Naive thymus-derived CD8-positive, alpha-beta T cell (primary cell): ENCODE measurements around the gene KRT5. TPM values are rescaled to one million over a fixed set of nuclear protein-coding genes. Genes with fewer than 3 reads are reported as not detected.

ENCODE experiments used
- ATAC-seq, 2 donors: fragments of 150-1000 bp; cut with Tn5 transposase in 1 of 2; sonication (Bioruptor Pico), chemical (Tn5 transposase) in 1 of 2; 1 replicate in 1 of 2; 2 replicates in 1 of 2; pipeline ENCODE4 v1.10.0; 2021; ENCODE audit warnings: mild to moderate bottlenecking in 2 of 2, moderate library complexity in 2 of 2
- POLR2A ChIA-PET: fragments of 350-600 bp; sonication (Branson Sonifier 250); formaldehyde crosslinking; loops from one replicate; lab custom pipeline; 2021; ENCODE audit warnings: antibody characterized with exemption; lab: Charles Lee
- DNase-seq, 10 donors: peaks; one replicate each; pipeline versions ENCODE4 v3.0.0 to v3.0.0-alpha.2; 2020 to 2022
- H3K27ac Mint-ChIP-seq, 10 donors: one replicate each; pipeline ENCODE4 v1.8.0; 2020 to 2022; ENCODE audit warnings: mild to moderate bottlenecking in 10 of 10, mixed read lengths in 10 of 10, moderate library complexity in 4 of 10, inconsistent platforms in 1 of 10
- H3K27me3 Mint-ChIP-seq, 5 donors: one replicate each; pipeline ENCODE4 v1.8.0; 2021 to 2022; ENCODE audit warnings: mixed read lengths in 5 of 5
- H3K36me3 Mint-ChIP-seq, 3 donors: one replicate each; pipeline ENCODE4 v1.8.0; 2020 to 2022; ENCODE audit warnings: mixed read lengths in 3 of 3, mild to moderate bottlenecking in 2 of 3, inconsistent platforms in 1 of 3
- H3K4me1 Mint-ChIP-seq, 4 donors: one replicate each; pipeline ENCODE4 v1.8.0; 2021 to 2022; ENCODE audit warnings: mixed read lengths in 4 of 4
- H3K4me3 Mint-ChIP-seq, 10 donors: one replicate each; pipeline ENCODE4 v1.8.0; 2020 to 2022; ENCODE audit warnings: mild to moderate bottlenecking in 10 of 10, mixed read lengths in 10 of 10, moderate library complexity in 6 of 10, inconsistent platforms in 1 of 10
- H3K9me3 Mint-ChIP-seq, 9 donors: one replicate each; pipeline ENCODE4 v1.8.0; 2020 to 2022; ENCODE audit warnings: mixed read lengths in 9 of 9, mild to moderate bottlenecking in 3 of 9, inconsistent platforms in 1 of 9, moderate library complexity in 1 of 9
- polyA plus RNA-seq, 3 donors: library from polyadenylated mRNA; unstranded; fragments of 300-500 nt; fragmentation: Illumina TruSeq; gene quantifications; one replicate each; pipeline ENCODE4 v1.2.3, GENCODE V29; 2021
- total RNA-seq, 8 experiments: library from RNA in 2 of 8; stranded (reverse) in 2 of 8; gene quantifications; one replicate each; pipeline ENCODE4 v1.2.3 and lab custom pipeline; 2021 to 2026

Gene KRT5
- total and polyA plus RNA-seq, 5 experiments from 2014 or later: not detected

GRCh38 chr12:52524898-52525591 is 4.9 kb upstream of the KRT5 start:
- POLR2A ChIA-PET: no interaction called here
- DNase-seq: peak in 1 of 10 donors; percentile 12
- H3K27ac Mint-ChIP-seq: peak overlapping the region in 2 of 10 donors; percentile 4 to 8
- H3K36me3 Mint-ChIP-seq: no peaks in the 10 kb centered on the region
- no peak for ATAC-seq
- peaks cover 0 to 11% (median 0%) of the 10 kb centered on the region in 5 donors for H3K27me3 Mint-ChIP-seq
- H3K9me3 Mint-ChIP-seq: no peaks in the 10 kb centered on the region
- H3K4me1 Mint-ChIP-seq: peaks cover 0 to 11% (median 1%) of the 10 kb centered on the region in 4 donors
- H3K4me3 Mint-ChIP-seq: no peak overlapping the region

- Mint-ChIP-seq H3K36me3 (no peaks in the 10 kb centered on the region), H3K9me3 (no peaks in the 10 kb centered on the region), H3K4me1 (peaks cover 0 to 11% (median 1%) of the 10 kb centered on the region in 4 donors), H3K27me3 (peaks cover 0 to 11% (median 1%) of the 10 kb centered on the region in 5 donors), H3K27ac (no peak overlapping the region), H3K4me3 (no peak overlapping the region)
- ATAC-seq: no peak
- peak in 1 of 10 donors; percentile 11 for DNase-seq
- POLR2A ChIA-PET: no interaction called here
Measured at GRCh38 chr12:52524241-52524897, 4.2 kb upstream of the KRT5 start.

- POLR2A ChIA-PET: no interaction called here
- Mint-ChIP-seq H3K27me3 (peaks cover 0 to 11% (median 1%) of the 10 kb centered on the region in 5 donors), H3K27ac (peak overlapping the region in 1 of 10 donors; percentile 3), H3K36me3 (no peaks in the 10 kb centered on the region), H3K4me3 (no peak overlapping the region), H3K4me1 (peaks cover 0 to 11% (median 1%) of the 10 kb centered on the region in 4 donors), H3K9me3 (no peaks in the 10 kb centered on the region)
- peak in 2 of 10 donors; percentile 4 to 5 for DNase-seq
- ATAC-seq: no peak
Measured at GRCh38 chr12:52523824-52524223, 3.6 kb upstream of the KRT5 start.

- H3K4me3 Mint-ChIP-seq: no peak overlapping the region
- ATAC-seq (no peak), DNase-seq (peak in 2 of 10 donors; percentile 11 to 49)
- peak overlapping the region in 1 of 10 donors; percentile 14 for H3K27ac Mint-ChIP-seq
- H3K9me3 Mint-ChIP-seq: no peaks in the 10 kb centered on the region
- peaks cover 0 to 11% (median 1%) of the 10 kb centered on the region in 4 donors for H3K4me1 Mint-ChIP-seq
- peaks cover 0 to 11% (median 1%) of the 10 kb centered on the region in 5 donors for H3K27me3 Mint-ChIP-seq
- POLR2A ChIA-PET: no interaction called here
- H3K36me3 Mint-ChIP-seq: no peaks in the 10 kb centered on the region
Measured at GRCh38 chr12:52522346-52523011, 2.3 kb upstream of the KRT5 start.

- peak overlapping the region in 1 of 10 donors; percentile 31 for H3K4me3 Mint-ChIP-seq
- peaks cover 0 to 11% (median 1%) of the 10 kb centered on the region in 5 donors for H3K27me3 Mint-ChIP-seq
- DNase-seq (peak in 2 of 10 donors; percentile 15 to 56), ATAC-seq (peak in 1 of 2 donors; percentile 25)
- no peaks in the 10 kb centered on the region for H3K9me3 Mint-ChIP-seq
- POLR2A ChIA-PET: no interaction called here
- no peaks in the 10 kb centered on the region for H3K36me3 Mint-ChIP-seq
- peaks cover 0 to 6% (median 0%) of the 10 kb centered on the region in 4 donors for H3K4me1 Mint-ChIP-seq
- H3K27ac Mint-ChIP-seq: peak overlapping the region in 1 of 10 donors; percentile 66
Measured at GRCh38 chr12:52521568-52522266, 1.5 kb upstream of the KRT5 start.

- Mint-ChIP-seq H3K27me3 (peaks cover 0 to 11% (median 1%) of the 10 kb centered on the region in 5 donors), H3K9me3 (no peaks in the 10 kb centered on the region), H3K27ac (peak overlapping the region in 1 of 10 donors; percentile 66), H3K36me3 (no peaks in the 10 kb centered on the region), H3K4me1 (peaks cover 0 to 3% (median 0%) of the 10 kb centered on the region in 4 donors), H3K4me3 (no peak overlapping the region)
- POLR2A ChIA-PET: no interaction called here
- ATAC-seq (no peak), DNase-seq (peak in 1 of 10 donors; percentile 4)
Measured at GRCh38 chr12:52521175-52521567, 977 bp upstream of the KRT5 start.

GRCh38 chr12:52519387-52519703 is 849 bp downstream of the KRT5 start:
- H3K27ac Mint-ChIP-seq: no peak overlapping the region
- POLR2A ChIA-PET: no interaction called here
- H3K4me1 Mint-ChIP-seq: no peaks in the 10 kb centered on the region
- no peak overlapping the region for H3K4me3 Mint-ChIP-seq
- H3K9me3 Mint-ChIP-seq: no peaks in the 10 kb centered on the region
- no peak for ATAC-seq
- DNase-seq: no peak
- H3K36me3 Mint-ChIP-seq: no peaks in the 10 kb centered on the region
- peaks cover 0 to 21% (median 5%) of the 10 kb centered on the region in 5 donors for H3K27me3 Mint-ChIP-seq

- no peak for ATAC-seq
- POLR2A ChIA-PET: no interaction called here
- peaks cover 0 to 21% (median 6%) of the 10 kb centered on the region in 5 donors for H3K27me3 Mint-ChIP-seq
- H3K27ac Mint-ChIP-seq: no peak overlapping the region
- DNase-seq: peak in 2 of 10 donors; percentile 8 to 10
- H3K4me1 Mint-ChIP-seq: no peaks in the 10 kb centered on the region
- H3K9me3 Mint-ChIP-seq: no peaks in the 10 kb centered on the region
- no peaks in the 10 kb centered on the region for H3K36me3 Mint-ChIP-seq
- no peak overlapping the region for H3K4me3 Mint-ChIP-seq
Measured at GRCh38 chr12:52518574-52519386, 1.4 kb downstream of the KRT5 start.

GRCh38 chr12:52517888-52518287 is 2.3 kb downstream of the KRT5 start:
- no peaks in the 10 kb centered on the region for H3K9me3 Mint-ChIP-seq
- DNase-seq: peak in 1 of 10 donors; percentile 11
- H3K4me1 Mint-ChIP-seq: no peaks in the 10 kb centered on the region
- no peak overlapping the region for H3K27ac Mint-ChIP-seq
- H3K36me3 Mint-ChIP-seq: no peaks in the 10 kb centered on the region
- H3K4me3 Mint-ChIP-seq: no peak overlapping the region
- no peak for ATAC-seq
- peaks cover 0 to 24% (median 6%) of the 10 kb centered on the region in 5 donors for H3K27me3 Mint-ChIP-seq
- POLR2A ChIA-PET: no interaction called here

- Mint-ChIP-seq H3K4me3 (no peak overlapping the region), H3K27ac (peak overlapping the region in 1 of 10 donors; percentile 46), H3K9me3 (no peaks in the 10 kb centered on the region), H3K4me1 (no peaks in the 10 kb centered on the region), H3K27me3 (peaks cover 0 to 26% (median 6%) of the 10 kb centered on the region in 5 donors), H3K36me3 (no peaks in the 10 kb centered on the region)
- DNase-seq (peak in 1 of 10 donors; percentile 22), ATAC-seq (no peak)
- POLR2A ChIA-PET: no interaction called here
Measured at GRCh38 chr12:52517005-52517835, 3.0 kb downstream of the KRT5 start.
